ENCODE measurements around the gene SGF29.
"Not testable (repeated sequence)": the region's sequence is repeated elsewhere in the genome, so short reads cannot be mapped to it uniquely, and the experiment has no call there.

The SGF29 gene

DNA sequence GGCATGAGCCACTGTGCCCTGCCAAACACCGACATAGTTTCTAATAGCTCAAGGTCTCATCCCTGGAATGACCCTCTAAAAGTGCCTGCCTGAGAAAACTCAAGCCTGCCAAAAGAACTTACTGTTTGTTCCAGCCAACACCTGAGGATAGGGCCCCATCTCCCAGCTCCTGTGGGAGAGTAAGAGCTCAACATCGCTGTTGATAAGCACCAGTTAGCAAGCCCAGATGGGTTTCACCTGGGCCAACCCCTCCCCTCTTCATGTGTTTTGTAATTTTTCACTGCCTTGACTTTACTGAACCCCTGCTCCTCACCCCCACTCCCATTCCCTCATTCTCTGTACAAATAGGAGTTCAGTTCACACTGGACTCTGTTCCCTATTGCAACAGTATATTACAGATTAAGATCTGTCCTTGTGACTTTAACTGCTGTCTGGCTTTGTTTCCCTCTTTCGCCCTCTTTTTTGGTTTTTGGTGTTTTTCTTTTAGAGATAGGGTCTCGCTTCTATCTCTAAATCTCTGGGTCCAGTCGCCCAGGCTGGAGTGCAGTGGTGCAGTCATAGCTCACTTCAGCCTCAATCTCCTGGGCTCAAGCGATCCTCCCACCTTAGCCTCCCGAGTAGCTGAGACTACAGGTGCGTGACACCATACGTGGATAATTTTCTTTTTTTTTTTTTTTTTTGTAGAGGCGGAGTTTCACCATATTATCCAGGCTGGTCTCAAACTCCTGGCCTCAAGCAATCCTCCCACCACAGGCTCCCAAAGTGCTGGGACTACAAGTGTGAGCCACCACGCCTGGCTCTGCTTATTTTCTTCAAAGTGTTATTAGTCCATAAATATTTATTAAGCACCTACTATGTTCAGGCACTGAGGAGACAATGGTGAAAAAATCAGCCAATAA lies 27.3 kb upstream of the SGF29 start:
- no peaks in the 10 kb centered on the region for H4K20me1 ChIP-seq (ENCODE audit: insufficient read depth, low read length)
- peaks cover 72% of the 10 kb centered on the region for H3K4me1 ChIP-seq (ENCODE audit: low read length)
- H3K9ac ChIP-seq (ENCODE audit: low read length) = no peak overlapping the region
- H3K4me2 ChIP-seq (ENCODE audit: low read length) = no peak overlapping the region
- H3K9me3 ChIP-seq (ENCODE audit: insufficient read depth, low read length) = no peaks in the 10 kb centered on the region
- H3K79me2 ChIP-seq (ENCODE audit: low read length) = no peaks in the 10 kb centered on the region
- TF ChIP-seq, protein P1, sequence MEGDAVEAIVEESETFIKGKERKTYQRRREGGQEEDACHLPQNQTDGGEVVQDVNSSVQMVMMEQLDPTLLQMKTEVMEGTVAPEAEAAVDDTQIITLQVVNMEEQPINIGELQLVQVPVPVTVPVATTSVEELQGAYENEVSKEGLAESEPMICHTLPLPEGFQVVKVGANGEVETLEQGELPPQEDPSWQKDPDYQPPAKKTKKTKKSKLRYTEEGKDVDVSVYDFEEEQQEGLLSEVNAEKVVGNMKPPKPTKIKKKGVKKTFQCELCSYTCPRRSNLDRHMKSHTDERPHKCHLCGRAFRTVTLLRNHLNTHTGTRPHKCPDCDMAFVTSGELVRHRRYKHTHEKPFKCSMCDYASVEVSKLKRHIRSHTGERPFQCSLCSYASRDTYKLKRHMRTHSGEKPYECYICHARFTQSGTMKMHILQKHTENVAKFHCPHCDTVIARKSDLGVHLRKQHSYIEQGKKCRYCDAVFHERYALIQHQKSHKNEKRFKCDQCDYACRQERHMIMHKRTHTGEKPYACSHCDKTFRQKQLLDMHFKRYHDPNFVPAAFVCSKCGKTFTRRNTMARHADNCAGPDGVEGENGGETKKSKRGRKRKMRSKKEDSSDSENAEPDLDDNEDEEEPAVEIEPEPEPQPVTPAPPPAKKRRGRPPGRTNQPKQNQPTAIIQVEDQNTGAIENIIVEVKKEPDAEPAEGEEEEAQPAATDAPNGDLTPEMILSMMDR (IDR thresholded peaks at IDR 0.05; ENCODE audit: low read depth, low read length) = no peak
- TF ChIP-seq EZH2phosphoT487 (IDR thresholded peaks at IDR 0.05; ENCODE audit: low read depth) = no peak
- no peaks in the 10 kb centered on the region for H3K36me3 ChIP-seq (replicated peaks; ENCODE audit: low read depth, low read length)
- H2AFZ ChIP-seq (ENCODE audit: low read depth, low read length) = no peak overlapping the region
- H3K27ac ChIP-seq (ENCODE audit: low read length) = no peak overlapping the region
- no peak overlapping the region for H3K4me3 ChIP-seq (ENCODE audit: low read length)
- H3K27me3 ChIP-seq (ENCODE audit: low read depth, low read length) = no peaks in the 10 kb centered on the region

DNA sequence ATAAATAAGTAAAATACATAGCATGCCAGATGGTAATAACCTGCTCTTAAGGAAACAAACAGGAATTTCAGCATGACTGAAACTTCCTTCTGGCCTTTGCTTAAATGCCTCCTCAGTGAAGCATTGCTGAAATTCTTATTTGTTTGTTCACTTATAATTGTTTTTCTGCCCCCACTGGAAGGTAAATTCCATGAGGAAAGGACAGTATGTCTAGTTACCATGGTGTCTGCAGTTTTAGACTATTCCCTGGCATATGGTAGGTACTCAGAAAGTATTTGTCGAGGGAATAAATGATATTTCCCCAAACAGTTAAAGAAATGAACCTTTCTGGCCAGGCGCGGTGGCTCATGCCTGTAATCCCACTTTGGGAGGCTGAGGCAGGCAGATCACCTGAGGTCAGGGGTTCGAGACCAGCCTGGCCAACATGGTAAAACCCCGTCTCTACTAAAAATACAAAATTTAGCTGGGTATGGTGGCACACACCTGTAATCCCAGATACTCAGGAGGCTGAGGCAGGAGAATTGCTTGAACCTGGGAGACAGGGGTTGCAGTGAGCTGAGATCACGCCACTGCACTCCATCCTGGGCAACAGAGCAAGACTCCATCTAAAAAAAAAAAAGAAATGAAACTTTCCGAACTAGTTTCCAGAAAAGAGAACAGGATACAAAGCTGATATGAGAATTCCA lies 26.5 kb upstream of the SGF29 start:
- not testable (repeated sequence) for H4K20me1 ChIP-seq (ENCODE audit: insufficient read depth, low read length); H3K9ac ChIP-seq (ENCODE audit: low read length); H3K27ac ChIP-seq (ENCODE audit: low read length); H3K4me2 ChIP-seq (ENCODE audit: low read length); H3K27me3 ChIP-seq (ENCODE audit: low read depth, low read length); H3K4me3 ChIP-seq (ENCODE audit: low read length); H3K9me3 ChIP-seq (ENCODE audit: insufficient read depth, low read length); H3K36me3 ChIP-seq (replicated peaks; ENCODE audit: low read depth, low read length); H3K79me2 ChIP-seq (ENCODE audit: low read length); H2AFZ ChIP-seq (ENCODE audit: low read depth, low read length)
- H3K4me1 ChIP-seq (ENCODE audit: low read length) = peaks cover 72% of the 10 kb centered on the region

DNA sequence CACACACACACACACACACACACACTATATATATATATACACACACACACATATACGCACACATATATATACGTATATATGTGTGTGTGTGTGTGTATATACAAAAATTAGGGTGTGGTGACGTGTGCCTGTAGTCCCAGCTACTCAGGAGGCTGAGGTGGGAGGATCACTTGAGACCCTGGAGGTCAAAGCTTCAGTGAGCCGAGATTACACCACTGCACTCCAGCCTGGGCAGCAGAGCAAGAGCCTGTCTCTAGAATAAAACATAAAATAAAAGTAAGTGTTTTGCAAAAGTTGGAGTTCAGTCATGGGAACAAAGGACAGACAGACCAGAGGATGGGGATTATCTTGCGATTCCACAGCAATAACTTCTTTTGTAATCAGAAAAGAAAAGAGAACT lies 25.7 kb upstream of the SGF29 start:
- no peaks in the 10 kb centered on the region for H3K79me2 ChIP-seq (ENCODE audit: low read length)
- no peaks in the 10 kb centered on the region for H3K27me3 ChIP-seq (ENCODE audit: low read depth, low read length)
- H3K9me3 ChIP-seq (ENCODE audit: insufficient read depth, low read length) = no peaks in the 10 kb centered on the region
- H3K36me3 ChIP-seq (replicated peaks; ENCODE audit: low read depth, low read length) = no peaks in the 10 kb centered on the region
- H3K27ac ChIP-seq (ENCODE audit: low read length) = no peak overlapping the region
- no peak overlapping the region for H3K4me3 ChIP-seq (ENCODE audit: low read length)
- H3K4me1 ChIP-seq (ENCODE audit: low read length) = peaks cover 72% of the 10 kb centered on the region
- H3K9ac ChIP-seq (ENCODE audit: low read length) = no peak overlapping the region
- TF ChIP-seq, protein P1 (IDR thresholded peaks at IDR 0.05; ENCODE audit: low read depth, low read length) = no peak
- no peak for TF ChIP-seq EZH2phosphoT487 (IDR thresholded peaks at IDR 0.05; ENCODE audit: low read depth)
- no peak overlapping the region for H3K4me2 ChIP-seq (ENCODE audit: low read length)
- H4K20me1 ChIP-seq (ENCODE audit: insufficient read depth, low read length) = no peaks in the 10 kb centered on the region
- H2AFZ ChIP-seq (ENCODE audit: low read depth, low read length) = no peak overlapping the region

DNA sequence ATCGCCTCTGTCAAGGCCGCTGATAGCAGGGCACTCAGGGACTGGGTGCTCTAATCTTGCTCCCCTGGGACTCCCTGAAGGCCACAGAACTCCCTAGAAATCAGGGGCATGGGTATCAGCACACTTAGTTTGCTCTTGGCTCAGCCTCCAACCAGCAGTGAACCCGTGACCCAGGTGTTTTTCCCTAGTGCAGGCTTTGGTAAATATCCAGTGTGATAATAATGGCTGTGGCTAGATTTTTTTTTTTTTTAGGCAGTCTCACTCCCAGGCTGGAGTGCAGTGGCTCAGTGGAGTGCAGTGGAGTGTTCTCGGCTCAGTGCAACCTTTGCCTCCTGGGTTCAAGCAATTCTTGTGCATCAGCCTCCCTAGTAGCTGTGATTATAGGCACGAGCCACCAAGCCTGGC lies 25.3 kb upstream of the SGF29 start:
- Histone ChIP-seq H3K9ac (ENCODE audit: low read length) (no peak overlapping the region), H3K27me3 (ENCODE audit: low read depth, low read length) (no peaks in the 10 kb centered on the region), H2AFZ (ENCODE audit: low read depth, low read length) (no peak overlapping the region; the same call in 1 of the 2 replicates), H4K20me1 (ENCODE audit: insufficient read depth, low read length) (no peaks in the 10 kb centered on the region), H3K27ac (ENCODE audit: low read length) (no peak overlapping the region), H3K79me2 (ENCODE audit: low read length) (no peaks in the 10 kb centered on the region), H3K4me2 (ENCODE audit: low read length) (no peak overlapping the region), H3K36me3 (replicated peaks; ENCODE audit: low read depth, low read length) (no peaks in the 10 kb centered on the region), H3K9me3 (ENCODE audit: insufficient read depth, low read length) (no peaks in the 10 kb centered on the region), H3K4me1 (ENCODE audit: low read length) (peaks cover 72% of the 10 kb centered on the region), H3K4me3 (ENCODE audit: low read length) (no peak overlapping the region)
- TF ChIP-seq, protein P1 (IDR thresholded peaks at IDR 0.05; ENCODE audit: low read depth, low read length) = no peak
- no peak for TF ChIP-seq EZH2phosphoT487 (IDR thresholded peaks at IDR 0.05; ENCODE audit: low read depth)

Data from OCI-LY3 (cell line).